Parathyroid adenoma (tissue), 2 donors: Measurements from ENCODE around the gene IL17RE.
A peak's percentile ranks its signal among the peaks of the same experiment; 100 is the strongest.

ENCODE experiments used
- H2AFZ ChIP-seq: fragments of 300-600 bp; sonication (generic); one replicate; pipeline ENCODE4 v1.7.0; 2017; ENCODE audit warnings: antibody characterized with exemption, mild to moderate bottlenecking
- H3K27ac ChIP-seq: fragments of 300-600 bp; sonication (generic); one replicate; pipeline ENCODE4 v1.7.0; 2017
- H3K27me3 ChIP-seq: fragments of 300-600 bp; sonication (generic); one replicate; pipeline ENCODE4 v1.7.0; 2017; ENCODE audit warnings: low read length; ENCODE audit not compliant: control insufficient read depth, insufficient read depth
- H3K36me3 ChIP-seq: fragments of 300-600 bp; sonication (generic); one replicate; pipeline ENCODE4 v1.7.0; 2017; ENCODE audit warnings: low read length; ENCODE audit not compliant: control insufficient read depth, insufficient read depth
- H3K4me1 ChIP-seq: fragments of 300-600 bp; sonication (generic); one replicate; pipeline ENCODE4 v1.7.0; 2017; ENCODE audit warnings: control low read depth
- H3K4me2 ChIP-seq: fragments of 300-600 bp; sonication (generic); one replicate; pipeline ENCODE4 v1.7.0; 2017; ENCODE audit warnings: low read length
- H3K4me3 ChIP-seq: fragments of 300-600 bp; sonication (generic); one replicate; pipeline ENCODE4 v1.7.0; 2017; ENCODE audit warnings: low read depth, low read length
- H3K79me2 ChIP-seq: fragments of 300-600 bp; sonication (generic); one replicate; pipeline ENCODE4 v1.7.0; 2017; ENCODE audit warnings: control low read depth
- H3K9ac ChIP-seq: fragments of 300-600 bp; sonication (generic); one replicate; pipeline ENCODE4 v1.7.0; 2017; ENCODE audit warnings: mild to moderate bottlenecking
- H3K9me3 ChIP-seq: fragments of 300-600 bp; sonication (generic); one replicate; pipeline ENCODE4 v1.7.0; 2017; ENCODE audit warnings: low read length; ENCODE audit not compliant: control insufficient read depth
- TF ChIP-seq, protein P1 (sequence below): fragments of 300-600 bp; sonication (generic); IDR thresholded peaks from one replicate; pipeline ENCODE4 v1.7.0; 2017; ENCODE audit warnings: antibody characterized with exemption, mild to moderate bottlenecking
- donor health status: primary hyperparathyroidism.

Gene IL17RE

DNA sequence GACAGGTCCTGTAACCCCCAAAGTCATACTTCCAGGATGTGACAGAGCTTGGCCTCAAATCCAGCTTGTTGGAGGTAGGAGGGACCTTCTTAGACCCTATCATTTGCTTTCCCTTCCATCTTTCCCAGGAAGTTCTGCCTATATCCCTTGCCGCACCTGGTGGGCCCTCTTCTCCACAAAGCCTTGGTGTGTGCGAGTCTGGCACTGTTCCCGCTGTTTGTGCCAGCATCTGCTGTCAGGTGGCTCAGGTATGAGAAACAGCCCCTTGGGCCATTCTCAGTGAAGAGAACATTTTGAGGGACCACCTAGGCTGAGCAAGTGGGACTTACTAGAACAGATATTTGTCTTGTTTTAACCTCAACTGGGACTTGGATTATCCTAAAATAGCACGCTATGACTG, 1.3 kb downstream of the IL17RE start:
- Histone ChIP-seq H3K27me3 (no peaks in the 10 kb centered on the region), H3K4me3 (no peak overlapping the region), H3K36me3 (no peaks in the 10 kb centered on the region), H3K27ac (no peak overlapping the region), H3K4me1 (no peaks in the 10 kb centered on the region), H2AFZ (no peak overlapping the region), H3K4me2 (peak overlapping the region; percentile 65), H3K9me3 (no peaks in the 10 kb centered on the region), H3K9ac (no peak overlapping the region), H3K79me2 (no peaks in the 10 kb centered on the region)
- TF ChIP-seq, protein P1, sequence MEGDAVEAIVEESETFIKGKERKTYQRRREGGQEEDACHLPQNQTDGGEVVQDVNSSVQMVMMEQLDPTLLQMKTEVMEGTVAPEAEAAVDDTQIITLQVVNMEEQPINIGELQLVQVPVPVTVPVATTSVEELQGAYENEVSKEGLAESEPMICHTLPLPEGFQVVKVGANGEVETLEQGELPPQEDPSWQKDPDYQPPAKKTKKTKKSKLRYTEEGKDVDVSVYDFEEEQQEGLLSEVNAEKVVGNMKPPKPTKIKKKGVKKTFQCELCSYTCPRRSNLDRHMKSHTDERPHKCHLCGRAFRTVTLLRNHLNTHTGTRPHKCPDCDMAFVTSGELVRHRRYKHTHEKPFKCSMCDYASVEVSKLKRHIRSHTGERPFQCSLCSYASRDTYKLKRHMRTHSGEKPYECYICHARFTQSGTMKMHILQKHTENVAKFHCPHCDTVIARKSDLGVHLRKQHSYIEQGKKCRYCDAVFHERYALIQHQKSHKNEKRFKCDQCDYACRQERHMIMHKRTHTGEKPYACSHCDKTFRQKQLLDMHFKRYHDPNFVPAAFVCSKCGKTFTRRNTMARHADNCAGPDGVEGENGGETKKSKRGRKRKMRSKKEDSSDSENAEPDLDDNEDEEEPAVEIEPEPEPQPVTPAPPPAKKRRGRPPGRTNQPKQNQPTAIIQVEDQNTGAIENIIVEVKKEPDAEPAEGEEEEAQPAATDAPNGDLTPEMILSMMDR = no peak

DNA sequence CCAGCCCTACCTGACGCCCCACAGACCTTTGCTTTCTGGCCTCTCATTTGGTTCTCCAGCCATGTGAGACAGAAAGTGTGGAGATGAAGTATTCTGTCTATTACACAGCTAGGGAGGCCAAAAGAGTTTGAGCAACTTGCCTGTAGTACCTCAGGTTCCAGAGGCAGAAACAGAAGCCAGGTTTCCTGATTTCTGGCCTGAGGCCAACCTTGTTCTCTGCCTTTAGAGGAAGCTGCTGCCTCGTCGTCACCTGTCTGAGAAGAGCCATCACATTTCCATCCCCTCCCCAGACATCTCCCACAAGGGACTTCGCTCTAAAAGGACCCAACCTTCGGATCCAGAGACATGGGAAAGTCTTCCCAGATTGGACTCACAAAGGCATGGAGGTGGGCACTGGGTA, 3.8 kb downstream of the IL17RE start:
- Histone ChIP-seq H3K4me1 (no peaks in the 10 kb centered on the region), H3K27ac (no peak overlapping the region), H3K9ac (no peak overlapping the region), H3K4me2 (no peak overlapping the region), H3K36me3 (no peaks in the 10 kb centered on the region), H3K79me2 (no peaks in the 10 kb centered on the region), H3K9me3 (no peaks in the 10 kb centered on the region), H3K27me3 (no peaks in the 10 kb centered on the region), H2AFZ (no peak overlapping the region), H3K4me3 (no peak overlapping the region)
- TF ChIP-seq, protein P1 = no peak

DNA sequence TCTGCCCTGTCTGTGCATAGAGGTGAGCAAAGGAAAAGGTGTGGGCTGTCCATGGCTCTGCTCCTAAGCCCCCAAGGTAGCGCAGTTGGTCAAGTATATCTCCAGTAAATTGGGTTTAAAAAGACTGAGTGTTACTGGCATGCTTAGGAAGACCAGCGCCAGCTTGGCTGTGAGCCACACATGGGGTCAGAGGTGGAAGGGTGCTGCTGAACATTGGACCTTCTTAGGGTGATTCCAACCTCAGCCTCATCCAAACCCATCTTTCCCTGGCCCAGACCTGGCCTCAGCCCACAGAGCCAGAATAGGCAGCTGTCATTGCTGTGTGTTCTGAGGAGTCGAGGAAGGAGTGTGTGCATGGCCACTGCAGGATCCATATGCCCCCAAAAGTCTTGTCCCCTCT, 5.6 kb downstream of the IL17RE start:
- no peaks in the 10 kb centered on the region for H3K9me3 ChIP-seq
- H3K4me3 ChIP-seq = no peak overlapping the region
- no peak overlapping the region for H2AFZ ChIP-seq
- H3K27me3 ChIP-seq = no peaks in the 10 kb centered on the region
- H3K4me1 ChIP-seq = peaks cover 4% of the 10 kb centered on the region
- H3K9ac ChIP-seq = no peak overlapping the region
- H3K4me2 ChIP-seq = no peak overlapping the region
- TF ChIP-seq, protein P1 = no peak
- H3K36me3 ChIP-seq = no peaks in the 10 kb centered on the region
- H3K79me2 ChIP-seq = no peaks in the 10 kb centered on the region
- H3K27ac ChIP-seq = no peak overlapping the region

DNA sequence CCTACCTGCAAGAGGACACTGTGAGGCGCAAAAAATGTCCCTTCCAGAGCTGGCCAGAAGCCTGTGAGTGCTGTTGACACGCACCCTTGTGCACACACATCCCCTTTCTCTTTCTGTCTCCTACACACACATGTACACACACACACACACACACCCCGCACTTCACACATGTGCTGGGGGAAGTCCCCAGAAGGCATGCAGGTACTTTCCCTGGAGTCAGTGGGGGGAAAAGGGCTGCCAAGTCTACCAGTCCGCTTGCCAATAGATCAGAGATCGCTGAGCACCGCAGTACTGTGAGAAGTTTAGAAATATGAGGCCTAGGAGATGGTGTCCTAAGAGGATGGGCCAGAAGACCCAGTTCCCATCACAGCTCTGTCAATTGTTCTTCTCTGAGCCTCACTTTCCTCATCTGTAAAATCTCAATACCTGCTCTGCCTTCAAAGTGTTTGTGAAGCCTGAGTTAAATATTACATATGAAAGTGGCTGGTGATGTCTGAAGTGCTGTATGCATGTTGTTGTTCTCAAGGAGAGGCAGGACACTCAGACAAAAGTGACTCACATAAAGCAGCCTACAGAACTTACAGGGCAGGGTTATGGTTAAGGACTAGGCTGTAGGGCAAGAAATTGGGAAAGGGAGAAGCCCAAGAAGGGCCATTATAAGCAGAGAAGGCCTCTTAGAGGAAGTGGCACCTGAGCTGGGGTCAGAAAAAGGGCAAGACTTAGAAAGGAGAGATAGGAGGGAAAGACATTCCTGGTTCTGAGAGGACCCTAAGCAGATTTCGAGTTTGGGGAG, 6.8 kb downstream of the IL17RE start:
- Histone ChIP-seq H3K4me1 (peaks cover 4% of the 10 kb centered on the region), H3K36me3 (no peaks in the 10 kb centered on the region), H3K4me2 (no peak overlapping the region), H3K79me2 (no peaks in the 10 kb centered on the region), H3K9me3 (no peaks in the 10 kb centered on the region), H3K27me3 (no peaks in the 10 kb centered on the region), H3K4me3 (no peak overlapping the region), H3K27ac (no peak overlapping the region), H3K9ac (no peak overlapping the region), H2AFZ (no peak overlapping the region)
- TF ChIP-seq, protein P1 = no peak

DNA sequence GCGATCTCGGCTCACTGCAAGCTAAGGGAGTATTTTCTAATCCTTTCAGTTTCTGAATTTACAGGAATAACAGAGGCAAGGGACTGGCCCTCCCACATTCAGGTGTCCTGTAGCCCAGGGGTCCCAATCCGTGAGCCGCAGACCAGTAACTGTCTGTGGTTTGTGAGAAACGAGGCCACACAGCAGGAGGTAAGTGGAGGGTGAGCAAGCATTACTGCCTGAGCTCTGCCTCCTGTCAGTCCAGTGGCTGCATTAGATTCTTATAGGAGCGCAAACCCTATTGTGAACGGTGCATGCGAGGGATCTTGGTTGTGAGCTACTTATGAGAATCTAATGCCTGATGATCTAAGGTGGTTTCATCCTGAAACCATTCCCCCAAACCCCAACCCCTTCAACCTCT, 9.2 kb downstream of the IL17RE start:
- H3K4me3 ChIP-seq = no peak overlapping the region
- peaks cover 7% of the 10 kb centered on the region for H3K4me1 ChIP-seq
- TF ChIP-seq, protein P1 = no peak
- H3K27me3 ChIP-seq = no peaks in the 10 kb centered on the region
- H3K4me2 ChIP-seq = no peak overlapping the region
- no peaks in the 10 kb centered on the region for H3K79me2 ChIP-seq
- no peaks in the 10 kb centered on the region for H3K9me3 ChIP-seq
- no peak overlapping the region for H3K9ac ChIP-seq
- no peaks in the 10 kb centered on the region for H3K36me3 ChIP-seq
- H2AFZ ChIP-seq = no peak overlapping the region
- no peak overlapping the region for H3K27ac ChIP-seq
